Stomach (tissue), 9 donors: ENCODE measurements around the gene LOXHD1. TPM values are rescaled to one million over a fixed set of nuclear protein-coding genes. Genes with fewer than 3 reads are reported as not detected.

ENCODE experiments used
- DNase-seq, 2 donors: peaks; one replicate each; pipeline versions ENCODE4 v3.0.0 to v3.0.0-alpha.2; 2013 to 2019
- H3K27ac ChIP-seq, 5 donors: fragments of 200-600 bp in 4 of 5; sonication (generic) in 4 of 5; one replicate each; pipeline ENCODE4 v1.5.1; 2013 to 2019; ENCODE audit warnings: mild to moderate bottlenecking in 1 of 5, moderate library complexity in 1 of 5
- H3K27me3 ChIP-seq, 3 donors: fragments of 200-600 bp; sonication (generic); one replicate each; pipeline ENCODE4 v1.5.1; 2017 to 2019; ENCODE audit warnings: mixed run types in 1 of 3
- H3K36me3 ChIP-seq, 4 donors: fragments of 200-600 bp; sonication (generic); 1 replicate in 3 of 4; 2 replicates in 1 of 4; pipeline ENCODE4 v1.5.1; 2016 to 2019
- H3K4me1 ChIP-seq, 4 donors: fragments of 200-600 bp; sonication (generic); one replicate each; pipeline ENCODE4 v1.5.1; 2016 to 2019
- H3K4me3 ChIP-seq, 4 donors: fragments of 200-600 bp; sonication (generic) in 3 of 4; one replicate each; pipeline ENCODE4 v1.5.1; 2016 to 2019; ENCODE audit warnings: mild to moderate bottlenecking in 1 of 4
- H3K9me3 ChIP-seq, 4 donors: fragments of 200-600 bp; sonication (generic); one replicate each; pipeline ENCODE4 v1.5.1; 2016 to 2019
- CTCF ChIP-seq, 7 experiments: fragments of 450-650 bp in 4 of 7; fragments of 200-600 bp in 3 of 7; sonication (generic) in 3 of 7; IDR thresholded peaks; one replicate each; pipeline ENCODE4 v1.5.1; 2016 to 2019; ENCODE audit warnings: antibody characterized with exemption in 7 of 7, control low read depth in 2 of 7, mild to moderate bottlenecking in 1 of 7
- EP300 ChIP-seq: sonication (generic); formaldehyde crosslinking; IDR thresholded peaks from one replicate; pipeline ENCODE4 v1.6.1; 2017; ENCODE audit warnings: antibody characterized with exemption
- POLR2A ChIP-seq, 4 donors: fragments of 450-650 bp; IDR thresholded peaks; one replicate each; pipeline ENCODE4 v1.6.1; 2016; ENCODE audit warnings: antibody characterized with exemption in 4 of 4, control low read depth in 2 of 4, mild to moderate bottlenecking in 1 of 4, moderate library complexity in 1 of 4
- POLR2AphosphoS5 ChIP-seq, 3 donors: sonication (generic); formaldehyde crosslinking; IDR thresholded peaks; one replicate each; pipeline ENCODE4 v1.6.1; 2016; ENCODE audit warnings: antibody characterized with exemption in 3 of 3
- WGBS, 5 donors: extraction: QIAGEN DNeasy Blood & Tissue Kit in 3 of 5; methylation state at CpG; one replicate each; pipeline versions ENCODE4 v1.1.5 to v1.1.7; 2013 to 2018; 5-methylcytosine and 5-hydroxymethylcytosine counted together
- intact Hi-C: fragments of 100-400 bp; cut with DNase I; formaldehyde crosslinking; loops from one replicate; pipeline ENCODE4 v1.15.1; 2023; ENCODE audit warnings: low total_unique reads
- polyA plus RNA-seq, 3 donors: library from polyadenylated mRNA; stranded (reverse); fragments of 200-250 nt; gene quantifications; one replicate each; pipeline ENCODE4 v1.2.3, GENCODE V29; 2013
- total RNA-seq, 5 donors: library from RNA; depleted of rRNA; stranded (reverse); fragments of >200 nt; gene quantifications; one replicate each; pipeline versions ENCODE4 v1.1.0 to v1.2.3, GENCODE V29; 2014 to 2016
- donor health status: healthy with polysubstance abuse.
- donor health status: Bipolar disorder and iron deficiency.
- donor health status: healthy.

The LOXHD1 gene
- total and polyA plus RNA-seq, 8 donors: 0.03 to 1.3 (median 0.29) TPM; not detected in 4

- H3K4me1 ChIP-seq: no peaks in the 10 kb centered on the region
- 62 to 77% (median 72%) methylated on average over 3 of the region's 3 CpGs for WGBS, 5 donors
- no peak overlapping the region for H3K27ac ChIP-seq
- H3K27me3 ChIP-seq: peaks cover 0 to 9% (median 0%) of the 10 kb centered on the region in 3 donors
- H3K36me3 ChIP-seq: no peaks in the 10 kb centered on the region
- intact Hi-C loops: no loop called here
- H3K9me3 ChIP-seq: peaks cover 0 to 10% (median 0%) of the 10 kb centered on the region in 4 donors
- no peak for TF ChIP-seq POLR2A (IDR thresholded peaks at IDR 0.05)
- no peak for TF ChIP-seq EP300
- TF ChIP-seq CTCF (IDR thresholded peaks at IDR 0.05): no peak
- TF ChIP-seq POLR2AphosphoS5 (IDR thresholded peaks at IDR 0.05): no peak
- DNase-seq: no peak
- H3K4me3 ChIP-seq: no peak overlapping the region
Observed at GRCh38 chr18:46630991-46631390, 26.0 kb downstream of the LOXHD1 start.

GRCh38 chr18:46630160-46630559 is 26.9 kb downstream of the LOXHD1 start:
- H3K4me1 ChIP-seq: no peaks in the 10 kb centered on the region
- WGBS, 5 donors: 68 to 84% (median 73%) methylated on average over 3 to 4 of the region's 4 CpGs
- intact Hi-C loops: no loop called here

GRCh38 chr18:46629361-46629760 is 27.7 kb downstream of the LOXHD1 start:
- Histone ChIP-seq H3K4me1 (peaks cover 0 to 1% (median 0%) of the 10 kb centered on the region in 4 donors), H3K27ac (no peak overlapping the region), H3K9me3 (peaks cover 0 to 10% (median 0%) of the 10 kb centered on the region in 4 donors), H3K27me3 (peaks cover 0 to 11% (median 0%) of the 10 kb centered on the region in 3 donors), H3K4me3 (no peak overlapping the region), H3K36me3 (no peaks in the 10 kb centered on the region)
- WGBS, 5 donors: 81 to 89% (median 85%) methylated on average over 5 of the region's 5 CpGs
- TF ChIP-seq EP300 (no peak), POLR2A (IDR thresholded peaks at IDR 0.05) (no peak), POLR2AphosphoS5 (IDR thresholded peaks at IDR 0.05) (no peak), CTCF (IDR thresholded peaks at IDR 0.05) (no peak)
- intact Hi-C loops: no loop called here
- no peak for DNase-seq

More at GRCh38 chr18:46630160-46630559, 26.9 kb downstream of the LOXHD1 start:
- H3K27me3 ChIP-seq: peaks cover 0 to 11% (median 0%) of the 10 kb centered on the region in 3 donors
- no peaks in the 10 kb centered on the region for H3K36me3 ChIP-seq
- no peak for TF ChIP-seq CTCF (IDR thresholded peaks at IDR 0.05)
- peaks cover 0 to 10% (median 0%) of the 10 kb centered on the region in 4 donors for H3K9me3 ChIP-seq
- H3K27ac ChIP-seq: no peak overlapping the region
- H3K4me3 ChIP-seq: no peak overlapping the region
- DNase-seq: no peak

GRCh38 chr18:46628206-46628605 is 28.8 kb downstream of the LOXHD1 start:
- no peak for DNase-seq
- TF ChIP-seq POLR2AphosphoS5 (IDR thresholded peaks at IDR 0.05) (no peak), CTCF (IDR thresholded peaks at IDR 0.05) (no peak), POLR2A (IDR thresholded peaks at IDR 0.05) (no peak), EP300 (no peak)
- peaks cover 0 to 11% (median 0%) of the 10 kb centered on the region in 3 donors for H3K27me3 ChIP-seq
- H3K4me1 ChIP-seq: peaks cover 0 to 13% (median 3%) of the 10 kb centered on the region in 4 donors
- no peak overlapping the region for H3K4me3 ChIP-seq
- H3K27ac ChIP-seq: no peak overlapping the region
- no peaks in the 10 kb centered on the region for H3K36me3 ChIP-seq
- intact Hi-C loops: no loop called here
- peaks cover 0 to 9% (median 0%) of the 10 kb centered on the region in 4 donors for H3K9me3 ChIP-seq
- 53 to 73% (median 58%) methylated on average over 5 of the region's 5 CpGs for WGBS, 5 donors
